H9 (cell line): ENCODE results near the gene SYF2. TPM values are rescaled to one million over a fixed set of nuclear protein-coding genes. Genes with fewer than 3 reads are reported as not detected.
"Not testable (repeated sequence)": the region's sequence is repeated elsewhere in the genome, so short reads cannot be mapped to it uniquely, and the experiment has no call there.

Source experiments
- DNase-seq: peaks from one replicate; pipeline ENCODE4 v3.0.0-alpha.2; 2017
- H2AFZ ChIP-seq: one replicate; pipeline ENCODE4 v1.6.1; 2013; ENCODE audit warnings: mild to moderate bottlenecking, low read length, control low read depth, moderate library complexity
- H2AK5ac ChIP-seq: 2 replicates; pipeline ENCODE4 v1.6.1; 2013; ENCODE audit warnings: low read length, control low read depth, mixed read lengths; ENCODE audit not compliant: insufficient read length
- H2BK120ac ChIP-seq: one replicate; pipeline ENCODE4 v1.6.1; 2013; ENCODE audit warnings: low read depth, mild to moderate bottlenecking, low read length, control low read depth, inconsistent platforms; ENCODE audit not compliant: poor library complexity, severe bottlenecking
- H2BK12ac ChIP-seq: 2 replicates; pipeline ENCODE4 v1.6.1; 2013; ENCODE audit warnings: low read length, control low read depth, mixed read lengths, low read depth; ENCODE audit not compliant: insufficient read length
- H2BK15ac ChIP-seq: 2 replicates; pipeline ENCODE4 v1.6.1; 2013; ENCODE audit warnings: low read depth, low read length, control low read depth
- H2BK20ac ChIP-seq: one replicate; pipeline ENCODE4 v1.6.1; 2013; ENCODE audit warnings: low read depth, mild to moderate bottlenecking, low read length, control low read depth, inconsistent platforms; ENCODE audit not compliant: poor library complexity, severe bottlenecking
- H2BK5ac ChIP-seq: 2 replicates; pipeline ENCODE4 v1.6.1; 2013; ENCODE audit warnings: low read length, control low read depth, mixed read lengths; ENCODE audit not compliant: insufficient read length
- H3K14ac ChIP-seq: 2 replicates; pipeline ENCODE4 v1.6.1; 2013; ENCODE audit warnings: low read length, control low read depth; ENCODE audit not compliant: insufficient read depth
- H3K18ac ChIP-seq: 2 replicates; pipeline ENCODE4 v1.6.1; 2013; ENCODE audit warnings: low read depth, mild to moderate bottlenecking, mixed read lengths, low read length, control low read depth; ENCODE audit not compliant: insufficient read length
- H3K23ac ChIP-seq: 2 replicates; pipeline ENCODE4 v1.6.1; 2013; ENCODE audit warnings: low read length, control low read depth, mixed read lengths, low read depth; ENCODE audit not compliant: insufficient read length
- H3K23me2 ChIP-seq: 2 replicates; pipeline ENCODE4 v1.6.1; 2013; ENCODE audit warnings: low read depth, mild to moderate bottlenecking, mixed read lengths, low read length, control low read depth; ENCODE audit not compliant: insufficient read length, poor library complexity, severe bottlenecking
- H3K27ac ChIP-seq: 2 replicates; pipeline ENCODE4 v1.5.1; 2013; ENCODE audit warnings: low read length, control low read depth, mixed read lengths, low read depth; ENCODE audit not compliant: insufficient read length
- H3K27me3 ChIP-seq: 2 replicates; pipeline ENCODE4 v1.6.1; 2013; ENCODE audit warnings: low read length, control low read depth, inconsistent platforms; ENCODE audit not compliant: insufficient read depth
- H3K4ac ChIP-seq: 2 replicates; pipeline ENCODE4 v1.6.1; 2013; ENCODE audit warnings: low read depth, mild to moderate bottlenecking, control low read depth, inconsistent platforms, low read length, moderate library complexity
- H3K4me1 ChIP-seq: 2 replicates; pipeline ENCODE4 v1.6.1; 2013; ENCODE audit warnings: low read length, control low read depth, inconsistent platforms; ENCODE audit not compliant: insufficient read depth
- H3K4me2 ChIP-seq: 2 replicates; pipeline ENCODE4 v1.6.1; 2013; ENCODE audit warnings: low read length, control low read depth, mixed read lengths; ENCODE audit not compliant: insufficient read length, insufficient read depth
- H3K56ac ChIP-seq: 2 replicates; pipeline ENCODE4 v1.6.1; 2013; ENCODE audit warnings: low read depth, mild to moderate bottlenecking, mixed read lengths, low read length, control low read depth; ENCODE audit not compliant: insufficient read length
- H3K79me1 ChIP-seq: 2 replicates; pipeline ENCODE4 v1.6.1; 2013; ENCODE audit warnings: low read depth, mild to moderate bottlenecking, moderate library complexity, low read length, control low read depth, inconsistent platforms; ENCODE audit not compliant: insufficient read depth, poor library complexity, severe bottlenecking
- H3K79me2 ChIP-seq: 2 replicates; pipeline ENCODE4 v1.6.1; 2013; ENCODE audit warnings: low read length, control low read depth, inconsistent platforms; ENCODE audit not compliant: insufficient read depth
- H3K9ac ChIP-seq: 2 replicates; pipeline ENCODE4 v1.6.1; 2013; ENCODE audit warnings: low read length, control low read depth, mixed read lengths; ENCODE audit not compliant: insufficient read length; ENCODE audit errors: extremely low read depth
- H3K9me3 ChIP-seq: one replicate; pipeline ENCODE4 v1.6.1; 2013; ENCODE audit warnings: low read depth, low read length, inconsistent platforms; ENCODE audit not compliant: control insufficient read depth
- H3T11ph ChIP-seq: one replicate; pipeline ENCODE4 v1.6.1; 2013; ENCODE audit warnings: mild to moderate bottlenecking, low read length, control low read depth, inconsistent platforms
- H4K20me1 ChIP-seq: one replicate; pipeline ENCODE4 v1.6.1; 2013; ENCODE audit not compliant: control insufficient read depth, insufficient read length, insufficient read depth
- H4K5ac ChIP-seq: 2 replicates; pipeline ENCODE4 v1.6.1; 2013; ENCODE audit warnings: low read depth, mild to moderate bottlenecking, mixed read lengths, low read length, control low read depth; ENCODE audit not compliant: insufficient read length
- H4K8ac ChIP-seq: replicated peaks from 2 replicates; pipeline ENCODE4 v1.6.1; 2013; ENCODE audit warnings: low read length, control low read depth, mixed read lengths, low read depth; ENCODE audit not compliant: insufficient read length
- H4K91ac ChIP-seq: 2 replicates; pipeline ENCODE4 v1.6.1; 2013; ENCODE audit warnings: low read depth, mild to moderate bottlenecking, moderate library complexity, mixed read lengths, low read length, control low read depth; ENCODE audit not compliant: insufficient read length
- H3K27ac Mint-ChIP-seq, 3 experiments: 2 replicates in 2 of 3; 3 replicates in 1 of 3; pipeline ENCODE4 v1.8.0; 2020 to 2021; ENCODE audit warnings: mixed read lengths in 3 of 3, mild to moderate bottlenecking in 1 of 3, moderate library complexity in 1 of 3
- H3K27me3 Mint-ChIP-seq: 2 replicates; pipeline ENCODE4 v1.8.0; 2021; ENCODE audit warnings: low read depth, mild to moderate bottlenecking, moderate library complexity, mixed read lengths
- H3K36me3 Mint-ChIP-seq, 3 experiments: 2 replicates in 2 of 3; 3 replicates in 1 of 3; pipeline ENCODE4 v1.8.0; 2020 to 2021; ENCODE audit warnings: low read depth in 3 of 3, mixed read lengths in 3 of 3; ENCODE audit not compliant: insufficient read depth in 1 of 3
- H3K4me1 Mint-ChIP-seq, 2 experiments: 2 replicates each; pipeline ENCODE4 v1.8.0; 2020; ENCODE audit warnings: mixed read lengths in 2 of 2
- H3K4me3 Mint-ChIP-seq, 2 experiments: 2 replicates in 1 of 2; 3 replicates in 1 of 2; pipeline ENCODE4 v1.8.0; 2020 to 2021; ENCODE audit warnings: mild to moderate bottlenecking in 2 of 2, mixed read lengths in 2 of 2, moderate library complexity in 1 of 2
- H3K9me3 Mint-ChIP-seq, 2 experiments: 2 replicates in 1 of 2; 3 replicates in 1 of 2; pipeline ENCODE4 v1.8.0; 2020; ENCODE audit warnings: mild to moderate bottlenecking in 2 of 2, mixed read lengths in 2 of 2, moderate library complexity in 1 of 2
- WGBS: extraction: QIAGEN DNeasy Blood & Tissue Kit; methylation state at CpG from one replicate; pipeline ENCODE4 v1.1.7; 2013; ENCODE audit warnings: missing lambda C conversion rate, low lambda C conversion rate, mixed read lengths; ENCODE audit not compliant: insufficient read length; ENCODE audit errors: extremely low coverage; 5-methylcytosine and 5-hydroxymethylcytosine counted together
- total RNA-seq: library from RNA; stranded (reverse); gene quantifications from 2 replicates; pipeline ENCODE4 v1.2.1, GENCODE V29; 2021

The SYF2 gene
- total RNA-seq, 1 experiment from 2014 or later: 36.5 TPM

DNA sequence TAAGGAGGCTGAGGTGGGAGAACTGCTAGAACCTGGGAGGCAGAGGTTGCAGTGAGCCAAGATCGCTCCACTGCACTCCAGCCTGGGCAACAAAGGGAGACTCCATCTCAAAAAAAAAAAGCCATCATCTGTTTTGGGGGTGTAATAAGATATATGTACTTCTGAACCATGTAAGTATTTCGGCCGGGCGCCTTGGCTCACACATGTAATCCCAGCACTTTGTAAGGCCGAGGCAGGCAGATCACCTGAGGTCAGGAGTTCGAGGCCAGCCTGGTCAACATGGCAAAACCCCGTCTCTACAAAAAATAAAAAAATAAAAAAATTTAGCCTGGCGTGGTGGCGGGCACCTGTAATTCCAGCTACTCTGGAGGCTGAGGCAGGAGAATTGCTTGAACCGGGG, 3.1 kb upstream of the SYF2 start:
- not testable (repeated sequence) for DNase-seq, H3K27me3 ChIP-seq, H3K23me2 ChIP-seq, H3K18ac ChIP-seq, H4K91ac ChIP-seq, H2BK12ac ChIP-seq, H4K8ac ChIP-seq, H4K20me1 ChIP-seq, H3K79me2 ChIP-seq, H2BK20ac ChIP-seq, H3K4me1 ChIP-seq, H2BK120ac ChIP-seq, H2AK5ac ChIP-seq, H3K56ac ChIP-seq, H3K9me3 ChIP-seq, H3K27me3 Mint-ChIP-seq, H3K9me3 Mint-ChIP-seq, H3K4me2 ChIP-seq, H3K4ac ChIP-seq, H3T11ph ChIP-seq, H2AFZ ChIP-seq, H2BK5ac ChIP-seq, H3K9ac ChIP-seq, H3K27ac ChIP-seq, H3K23ac ChIP-seq, H3K27ac Mint-ChIP-seq, H3K79me1 ChIP-seq, H3K4me3 Mint-ChIP-seq, H4K5ac ChIP-seq, H3K14ac ChIP-seq, H2BK15ac ChIP-seq
- Mint-ChIP-seq H3K36me3 (peaks cover 4 to 29% (median 25%) of the 10 kb centered on the region in 3 experiments; a peak in 6 of 7 replicates), H3K4me1 (peaks cover 22 to 23% of the 10 kb centered on the region in 2 experiments)
- WGBS: no CpG with 5 or more reads among the region's 10 CpGs
